ENCODE data around the gene ANKRD39. TPM values are rescaled to one million over a fixed set of nuclear protein-coding genes. Genes with fewer than 3 reads are reported as not detected.

ANKRD39 gene
- total RNA-seq, 1 experiment from 2014 or later, result 12.2 TPM

DNA sequence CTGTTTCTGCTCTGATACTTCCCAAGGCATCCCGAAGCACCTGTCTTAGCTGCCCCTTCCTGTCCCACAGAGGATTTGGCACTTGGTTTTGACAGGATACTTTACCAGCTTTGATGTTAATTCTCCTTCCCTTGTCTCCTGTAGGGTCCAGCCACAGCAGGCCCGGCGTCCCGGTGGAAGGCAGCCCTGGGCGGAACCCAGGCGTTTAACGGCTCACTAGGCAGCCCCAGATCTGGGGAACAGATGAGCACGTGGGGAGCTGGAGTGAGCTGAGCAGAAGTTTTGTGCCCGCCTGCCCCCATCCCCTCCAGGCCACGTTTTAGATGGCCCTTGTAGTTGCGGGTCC, 25.4 kb downstream of the ANKRD39 start:
- CTCF ChIA-PET, result interaction anchor here (0.5 to 1.7 kb wide), 3 partner anchors 25 to 1280 kb away, joined by 3 to 9 read pairs (median 3); partner anchors contain the start of gene ANKRD39
- H3K36me3 Mint-ChIP-seq (ENCODE audit: insufficient read depth, unreplicated experiment), result peaks cover 28% of the 10 kb centered on the region
- H3K4me1 Mint-ChIP-seq (ENCODE audit: low read depth, unreplicated experiment), result peaks cover 20% of the 10 kb centered on the region
- no peaks in the 10 kb centered on the region for H3K27me3 Mint-ChIP-seq (ENCODE audit: unreplicated experiment)
- DNase-seq, result no peak
- intact Hi-C loops (cut with micrococcal nuclease; ENCODE audit: unreplicated experiment), result no loop called here
- H3K9me3 Mint-ChIP-seq (ENCODE audit: low read depth, unreplicated experiment), result no peaks in the 10 kb centered on the region
- H3K27ac Mint-ChIP-seq (ENCODE audit: unreplicated experiment), result no peak overlapping the region
- BruUV-seq (replicated peaks), result no TSS peak
- TF ChIP-seq, protein P1, sequence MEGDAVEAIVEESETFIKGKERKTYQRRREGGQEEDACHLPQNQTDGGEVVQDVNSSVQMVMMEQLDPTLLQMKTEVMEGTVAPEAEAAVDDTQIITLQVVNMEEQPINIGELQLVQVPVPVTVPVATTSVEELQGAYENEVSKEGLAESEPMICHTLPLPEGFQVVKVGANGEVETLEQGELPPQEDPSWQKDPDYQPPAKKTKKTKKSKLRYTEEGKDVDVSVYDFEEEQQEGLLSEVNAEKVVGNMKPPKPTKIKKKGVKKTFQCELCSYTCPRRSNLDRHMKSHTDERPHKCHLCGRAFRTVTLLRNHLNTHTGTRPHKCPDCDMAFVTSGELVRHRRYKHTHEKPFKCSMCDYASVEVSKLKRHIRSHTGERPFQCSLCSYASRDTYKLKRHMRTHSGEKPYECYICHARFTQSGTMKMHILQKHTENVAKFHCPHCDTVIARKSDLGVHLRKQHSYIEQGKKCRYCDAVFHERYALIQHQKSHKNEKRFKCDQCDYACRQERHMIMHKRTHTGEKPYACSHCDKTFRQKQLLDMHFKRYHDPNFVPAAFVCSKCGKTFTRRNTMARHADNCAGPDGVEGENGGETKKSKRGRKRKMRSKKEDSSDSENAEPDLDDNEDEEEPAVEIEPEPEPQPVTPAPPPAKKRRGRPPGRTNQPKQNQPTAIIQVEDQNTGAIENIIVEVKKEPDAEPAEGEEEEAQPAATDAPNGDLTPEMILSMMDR (IDR thresholded peaks at IDR 0.05; ENCODE audit: unreplicated experiment), result no peak
- H3K4me3 Mint-ChIP-seq (ENCODE audit: low read depth, unreplicated experiment), result no peak overlapping the region

DNA sequence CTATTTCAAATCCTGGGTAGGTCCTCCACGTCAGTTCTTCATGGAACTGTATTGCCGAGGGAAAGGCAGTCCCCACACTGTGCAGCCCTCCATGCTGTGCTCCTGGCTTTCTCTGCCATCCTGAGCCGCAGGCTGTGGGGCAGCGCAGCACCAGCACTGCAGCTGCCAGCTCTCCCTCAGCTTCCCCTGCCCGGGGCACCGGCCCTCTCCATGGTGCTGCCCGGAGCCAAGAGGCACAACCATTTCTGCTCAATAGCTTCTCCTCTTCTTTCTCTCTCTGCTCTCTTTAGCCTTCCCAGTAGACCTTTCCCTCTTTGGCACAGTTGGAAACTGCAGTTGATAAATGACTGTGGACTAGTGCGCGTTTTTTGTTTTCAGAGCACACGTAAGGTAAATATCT, 26.1 kb downstream of the ANKRD39 start:
- BruUV-seq (replicated peaks), result no TSS peak
- Mint-ChIP-seq H3K27me3 (ENCODE audit: unreplicated experiment) (no peaks in the 10 kb centered on the region), H3K27ac (ENCODE audit: unreplicated experiment) (no peak overlapping the region), H3K4me3 (ENCODE audit: low read depth, unreplicated experiment) (no peak overlapping the region), H3K4me1 (ENCODE audit: low read depth, unreplicated experiment) (peaks cover 20% of the 10 kb centered on the region), H3K36me3 (ENCODE audit: insufficient read depth, unreplicated experiment) (peaks cover 29% of the 10 kb centered on the region), H3K9me3 (ENCODE audit: low read depth, unreplicated experiment) (no peaks in the 10 kb centered on the region)
- TF ChIP-seq, protein P1 (IDR thresholded peaks at IDR 0.05; ENCODE audit: unreplicated experiment), result no peak
- CTCF ChIA-PET, result interaction anchor here (1.7 kb wide), 1 partner anchor 26 kb away, joined by 9 read pairs; the partner anchor contains the start of gene ANKRD39
- DNase-seq, result no peak
- intact Hi-C loops (cut with micrococcal nuclease; ENCODE audit: unreplicated experiment), result no loop called here

DNA sequence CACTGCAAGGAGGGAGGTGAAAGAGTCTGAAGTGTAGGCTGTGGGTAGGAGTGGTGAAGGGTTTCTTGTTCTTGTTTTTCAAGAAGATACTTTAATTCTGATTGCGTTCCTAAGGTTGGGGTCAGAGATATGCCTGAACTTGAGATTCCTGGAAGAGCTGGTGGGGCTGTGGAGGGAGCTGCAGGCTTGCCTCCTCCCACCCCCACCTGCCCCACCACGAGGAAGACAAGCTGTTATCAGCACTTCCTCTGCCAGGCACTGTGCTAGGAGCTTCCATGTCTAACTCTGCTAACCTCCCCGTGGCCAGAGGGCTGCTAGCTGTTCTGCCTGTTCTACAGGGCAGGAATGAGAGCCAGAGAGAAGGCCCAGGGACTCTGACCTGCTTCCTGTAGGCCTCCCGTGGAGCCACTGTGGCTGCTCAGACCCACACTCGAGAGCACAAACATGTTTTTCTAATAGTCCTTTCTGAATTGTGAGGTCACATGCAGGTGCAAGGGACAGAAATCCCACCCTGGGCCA, 27.7 kb downstream of the ANKRD39 start:
- DNase-seq, result no peak
- no TSS peak for BruUV-seq (replicated peaks)
- H3K9me3 Mint-ChIP-seq (ENCODE audit: low read depth, unreplicated experiment), result no peaks in the 10 kb centered on the region

DNA sequence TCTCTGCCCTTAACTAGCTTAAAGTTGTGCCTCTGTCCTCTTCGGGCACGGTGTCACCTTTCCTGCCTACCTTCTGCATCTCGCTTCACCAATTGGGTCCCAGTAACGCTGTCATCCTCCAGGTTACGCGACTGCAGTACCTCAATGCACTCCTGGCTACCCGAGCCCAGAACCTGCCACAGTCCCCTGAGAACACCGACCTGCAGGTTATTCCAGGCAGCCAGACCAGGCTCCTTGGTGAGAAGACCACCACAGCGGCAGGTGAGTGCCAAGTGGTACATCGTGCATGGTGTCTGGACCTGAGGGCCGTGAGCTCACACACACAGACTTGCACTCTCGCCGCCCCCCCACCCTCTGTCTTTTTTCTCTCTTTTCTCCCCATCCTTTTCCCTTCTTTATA, 28.9 kb downstream of the ANKRD39 start:
- no peak overlapping the region for H3K4me3 Mint-ChIP-seq (ENCODE audit: low read depth, unreplicated experiment)
- peaks cover 29% of the 10 kb centered on the region for H3K36me3 Mint-ChIP-seq (ENCODE audit: insufficient read depth, unreplicated experiment)
- no peak for DNase-seq
- H3K4me1 Mint-ChIP-seq (ENCODE audit: low read depth, unreplicated experiment), result peaks cover 20% of the 10 kb centered on the region
- no peaks in the 10 kb centered on the region for H3K27me3 Mint-ChIP-seq (ENCODE audit: unreplicated experiment)
- CTCF ChIA-PET, result no interaction called here
- no peak overlapping the region for H3K27ac Mint-ChIP-seq (ENCODE audit: unreplicated experiment)
- intact Hi-C loops (cut with micrococcal nuclease; ENCODE audit: unreplicated experiment), result no loop called here
- no peaks in the 10 kb centered on the region for H3K9me3 Mint-ChIP-seq (ENCODE audit: low read depth, unreplicated experiment)
- no TSS peak for BruUV-seq (replicated peaks)
- TF ChIP-seq, protein P1 (IDR thresholded peaks at IDR 0.05; ENCODE audit: unreplicated experiment), result no peak

More for the DNA sequence above, 27.7 kb downstream of the ANKRD39 start:
- no peaks in the 10 kb centered on the region for H3K27me3 Mint-ChIP-seq (ENCODE audit: unreplicated experiment)
- TF ChIP-seq, protein P1 (IDR thresholded peaks at IDR 0.05; ENCODE audit: unreplicated experiment), result no peak
- H3K36me3 Mint-ChIP-seq (ENCODE audit: insufficient read depth, unreplicated experiment), result peaks cover 29% of the 10 kb centered on the region
- H3K4me3 Mint-ChIP-seq (ENCODE audit: low read depth, unreplicated experiment), result no peak overlapping the region
- CTCF ChIA-PET, result no interaction called here
- H3K27ac Mint-ChIP-seq (ENCODE audit: unreplicated experiment), result no peak overlapping the region
- H3K4me1 Mint-ChIP-seq (ENCODE audit: low read depth, unreplicated experiment), result peaks cover 20% of the 10 kb centered on the region
- intact Hi-C loops (cut with micrococcal nuclease; ENCODE audit: unreplicated experiment), result no loop called here
